Adrenal gland (tissue), 12 donors: ENCODE measurements around the gene VWA8. TPM values are rescaled to one million over a fixed set of nuclear protein-coding genes. Genes with fewer than 3 reads are reported as not detected.
"Not testable (repeated sequence)": the region's sequence is repeated elsewhere in the genome, so short reads cannot be mapped to it uniquely, and the experiment has no call there.

ENCODE experiments used
- DNase-seq, 7 donors: peaks; one replicate each; pipeline ENCODE4 v3.0.0-alpha.2; 2019 to 2020
- H3K27ac ChIP-seq, 5 donors: fragments of 200-600 bp; sonication (generic) in 4 of 5; 1 replicate in 3 of 5; 2 replicates in 2 of 5; pipeline versions ENCODE4 v1.5.1 to v1.8.0; 2016 to 2020; ENCODE audit warnings: mild to moderate bottlenecking in 1 of 5
- H3K27me3 ChIP-seq: fragments of 200-600 bp; 2 replicates; pipeline ENCODE4 v1.8.0; 2021
- H3K36me3 ChIP-seq, 2 donors: fragments of 200-600 bp; replicated peaks in 1 of 2; 1 replicate in 1 of 2; 2 replicates in 1 of 2; pipeline versions ENCODE4 v1.5.1 to v1.8.0; 2018 to 2022
- H3K4me1 ChIP-seq, 2 donors: fragments of 200-600 bp; replicated peaks in 1 of 2; 1 replicate in 1 of 2; 2 replicates in 1 of 2; pipeline versions ENCODE4 v1.5.1 to v1.8.0; 2018 to 2021
- H3K4me3 ChIP-seq, 4 donors: fragments of 200-600 bp; sonication (generic) in 3 of 4; one replicate each; pipeline ENCODE4 v1.5.1; 2016 to 2018
- H3K9me3 ChIP-seq, 3 donors: fragments of 200-600 bp; sonication (generic) in 1 of 3; replicated peaks in 1 of 3; 1 replicate in 2 of 3; 2 replicates in 1 of 3; pipeline versions ENCODE4 v1.5.1 to v1.8.0; 2016 to 2021
- POLR2A ChIP-seq, 2 donors: fragments of 450-650 bp; IDR thresholded peaks; one replicate each; pipeline ENCODE4 v1.6.1; 2017; ENCODE audit warnings: antibody characterized with exemption in 2 of 2, mild to moderate bottlenecking in 2 of 2, moderate library complexity in 1 of 2
- WGBS, 4 donors: extraction: QIAGEN DNeasy Blood & Tissue Kit in 2 of 4; methylation state at CpG; one replicate each; pipeline versions ENCODE4 v1.1.5 to v1.1.7; 2013 to 2017; 5-methylcytosine and 5-hydroxymethylcytosine counted together
- intact Hi-C, 2 donors: fragments of 100-400 bp; cut with DNase I; formaldehyde crosslinking; loops; one replicate each; pipeline versions ENCODE4 v1.14.1 to v1.15.0; 2022 to 2023
- polyA plus RNA-seq, 3 donors: library from polyadenylated mRNA; stranded (reverse); fragments of 200-250 nt in 2 of 3; fragments of 350-450 nt in 1 of 3; fragmentation: Illumina TruSeq in 1 of 3; extraction: RNeasy Lipid Tissue Mini Kit (QIAGEN cat#74804) in 1 of 3; gene quantifications; one replicate each; pipeline ENCODE4 v1.2.3, GENCODE V29; 2013 to 2014
- total RNA-seq, 9 donors: library from RNA; depleted of rRNA in 4 of 9; stranded (reverse); fragments of >200 nt in 4 of 9; fragments of 120-200 nt in 1 of 9; fragmentation: NEBNext Ultra II Directional in 1 of 9; extraction: Animal tissue kit (Norgen Biotek cat#: 25700) in 1 of 9; gene quantifications; one replicate each; pipeline versions ENCODE4 v1.1.0 to v1.2.4, GENCODE V29; 2013 to 2023
- TF ChIP-seq, protein P1 (sequence below), 6 experiments: fragments of 450-650 bp in 4 of 6; fragments of 200-600 bp in 2 of 6; sonication (generic) in 1 of 6; IDR thresholded peaks; 1 replicate in 5 of 6; 2 replicates in 1 of 6; pipeline versions ENCODE4 v1.5.1 to v1.8.0; 2016 to 2021; ENCODE audit warnings: antibody characterized with exemption in 6 of 6, mild to moderate bottlenecking in 2 of 6, moderate library complexity in 1 of 6
- donor health status: healthy with polysubstance abuse.
- donor health status: Bipolar disorder and iron deficiency.
- donor health status: DM: yes; HTN: yes; CAD: no.
- donor health status: DM: no; HTN: no; CAD: no.
- donor health status: DM: no; HTN: no; CAD: no.
- donor health status: DM: yes; HTN: yes; CAD: no.

VWA8 gene
- total and polyA plus RNA-seq, 12 donors: 8.1 to 45.4 (median 31.4) TPM

DNA sequence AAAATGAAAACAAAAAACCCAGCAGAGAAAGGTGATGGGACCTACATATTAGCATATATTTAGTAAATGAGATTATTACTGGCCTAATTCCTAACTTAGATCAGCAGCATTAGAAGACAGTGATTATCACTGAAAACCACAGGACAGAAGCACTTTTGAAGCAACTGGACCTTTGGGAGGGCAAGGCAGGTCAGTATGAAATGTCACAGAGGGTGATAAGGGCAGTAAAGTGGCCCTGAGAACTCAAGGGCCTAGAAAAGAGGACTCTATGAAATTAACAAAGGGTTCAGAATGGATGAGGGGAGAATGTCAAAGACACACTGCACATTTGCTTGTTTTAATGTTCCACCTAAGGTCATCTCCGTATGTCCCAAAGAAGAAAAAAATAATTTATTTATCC lies 148.7 kb downstream of the VWA8 start:
- H3K4me3 ChIP-seq: no peak overlapping the region
- no peak for TF ChIP-seq POLR2A (IDR thresholded peaks at IDR 0.05)
- TF ChIP-seq, protein P1, sequence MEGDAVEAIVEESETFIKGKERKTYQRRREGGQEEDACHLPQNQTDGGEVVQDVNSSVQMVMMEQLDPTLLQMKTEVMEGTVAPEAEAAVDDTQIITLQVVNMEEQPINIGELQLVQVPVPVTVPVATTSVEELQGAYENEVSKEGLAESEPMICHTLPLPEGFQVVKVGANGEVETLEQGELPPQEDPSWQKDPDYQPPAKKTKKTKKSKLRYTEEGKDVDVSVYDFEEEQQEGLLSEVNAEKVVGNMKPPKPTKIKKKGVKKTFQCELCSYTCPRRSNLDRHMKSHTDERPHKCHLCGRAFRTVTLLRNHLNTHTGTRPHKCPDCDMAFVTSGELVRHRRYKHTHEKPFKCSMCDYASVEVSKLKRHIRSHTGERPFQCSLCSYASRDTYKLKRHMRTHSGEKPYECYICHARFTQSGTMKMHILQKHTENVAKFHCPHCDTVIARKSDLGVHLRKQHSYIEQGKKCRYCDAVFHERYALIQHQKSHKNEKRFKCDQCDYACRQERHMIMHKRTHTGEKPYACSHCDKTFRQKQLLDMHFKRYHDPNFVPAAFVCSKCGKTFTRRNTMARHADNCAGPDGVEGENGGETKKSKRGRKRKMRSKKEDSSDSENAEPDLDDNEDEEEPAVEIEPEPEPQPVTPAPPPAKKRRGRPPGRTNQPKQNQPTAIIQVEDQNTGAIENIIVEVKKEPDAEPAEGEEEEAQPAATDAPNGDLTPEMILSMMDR (IDR thresholded peaks at IDR 0.05): no peak
- H3K36me3 ChIP-seq: no peaks in the 10 kb centered on the region
- H3K4me1 ChIP-seq: peaks cover 11 to 19% of the 10 kb centered on the region in 2 donors
- intact Hi-C loops: no loop called here
- no peak for DNase-seq
- H3K9me3 ChIP-seq: no peaks in the 10 kb centered on the region
- no peaks in the 10 kb centered on the region for H3K27me3 ChIP-seq
- WGBS, 4 donors: 61 to 87% (median 76%) methylated on average over 1 of the region's 1 CpG
- H3K27ac ChIP-seq: peak overlapping the region in 3 of 5 donors; percentile 14 to 53 (median 28)

DNA sequence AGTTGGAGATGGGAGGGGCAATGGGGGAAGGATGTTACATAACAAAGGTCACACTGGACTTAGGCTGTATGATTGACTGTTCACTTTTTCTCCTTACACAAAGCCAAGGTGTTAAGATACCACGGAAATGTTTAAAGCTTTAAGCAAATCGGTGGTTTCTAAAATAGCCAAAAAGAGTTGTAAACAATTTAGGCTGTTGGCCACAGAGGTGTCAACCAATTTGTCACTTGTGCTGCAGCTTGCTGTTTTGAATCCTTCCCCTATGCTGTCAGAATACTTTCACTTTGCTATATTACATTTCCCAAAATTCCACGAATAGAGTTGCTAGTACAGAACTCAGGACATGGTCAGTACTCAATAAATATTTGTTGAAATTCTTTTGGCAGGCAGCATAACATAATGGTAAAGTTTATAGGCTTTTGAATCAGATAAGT lies 149.3 kb downstream of the VWA8 start:
- Histone ChIP-seq H3K36me3 (no peaks in the 10 kb centered on the region), H3K4me1 (peaks cover 11 to 19% of the 10 kb centered on the region in 2 donors), H3K27me3 (no peaks in the 10 kb centered on the region), H3K27ac (peak overlapping the region in 3 of 5 donors; percentile 28 to 53 (median 45)), H3K4me3 (peak overlapping the region in 1 of 4 donors; percentile 19), H3K9me3 (no peaks in the 10 kb centered on the region)
- no peak for DNase-seq
- intact Hi-C loops: no loop called here
- WGBS, 4 donors: 9 to 15% (median 11%) methylated on average over 3 of the region's 3 CpGs
- TF ChIP-seq POLR2A (IDR thresholded peaks at IDR 0.05): no peak

DNA sequence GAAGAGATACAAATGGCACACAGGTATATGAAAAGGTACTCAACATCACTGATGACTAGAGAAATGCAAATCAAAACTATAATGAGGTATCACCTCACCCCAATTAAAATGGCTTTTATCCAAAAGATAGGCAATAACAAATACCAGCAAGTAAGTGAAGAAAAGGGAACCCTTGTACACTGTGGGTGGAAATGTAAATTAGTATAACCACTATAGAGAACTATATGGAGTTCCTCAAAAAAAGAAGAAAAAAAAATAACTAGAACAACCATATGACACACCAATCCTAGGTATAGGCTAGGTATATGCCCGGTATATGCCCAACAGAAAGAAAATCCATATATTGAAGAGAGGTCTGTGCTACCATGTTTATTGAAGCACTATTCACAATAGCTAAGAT lies 150.9 kb downstream of the VWA8 start:
- no peak for DNase-seq
- H3K4me3 ChIP-seq: no peak overlapping the region
- peaks cover 11 to 19% of the 10 kb centered on the region in 2 donors for H3K4me1 ChIP-seq
- TF ChIP-seq, protein P1 (IDR thresholded peaks at IDR 0.05): no peak
- no peak for TF ChIP-seq POLR2A (IDR thresholded peaks at IDR 0.05)
- 87 to 94% (median 93%) methylated on average over 1 of the region's 1 CpG for WGBS, 4 donors
- no peaks in the 10 kb centered on the region for H3K27me3 ChIP-seq
- intact Hi-C loops: no loop called here
- H3K27ac ChIP-seq: no peak overlapping the region
- H3K9me3 ChIP-seq: no peaks in the 10 kb centered on the region
- H3K36me3 ChIP-seq: no peaks in the 10 kb centered on the region

DNA sequence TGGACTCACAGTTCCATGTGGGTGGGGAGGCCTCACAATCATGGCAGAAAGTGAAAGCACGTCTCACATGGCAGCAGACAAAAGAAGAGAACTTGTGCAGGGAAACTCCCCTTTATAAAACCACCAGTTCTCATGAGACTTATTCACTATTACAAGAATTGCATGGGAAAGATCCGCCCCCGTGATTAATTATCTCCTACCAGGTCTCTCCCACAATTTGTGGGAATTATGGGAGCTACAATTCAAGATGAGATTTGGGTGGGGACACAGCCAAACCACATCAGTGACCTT lies 157.5 kb downstream of the VWA8 start:
- H3K36me3 ChIP-seq, DNase-seq, intact Hi-C loops: not testable (repeated sequence)

DNA sequence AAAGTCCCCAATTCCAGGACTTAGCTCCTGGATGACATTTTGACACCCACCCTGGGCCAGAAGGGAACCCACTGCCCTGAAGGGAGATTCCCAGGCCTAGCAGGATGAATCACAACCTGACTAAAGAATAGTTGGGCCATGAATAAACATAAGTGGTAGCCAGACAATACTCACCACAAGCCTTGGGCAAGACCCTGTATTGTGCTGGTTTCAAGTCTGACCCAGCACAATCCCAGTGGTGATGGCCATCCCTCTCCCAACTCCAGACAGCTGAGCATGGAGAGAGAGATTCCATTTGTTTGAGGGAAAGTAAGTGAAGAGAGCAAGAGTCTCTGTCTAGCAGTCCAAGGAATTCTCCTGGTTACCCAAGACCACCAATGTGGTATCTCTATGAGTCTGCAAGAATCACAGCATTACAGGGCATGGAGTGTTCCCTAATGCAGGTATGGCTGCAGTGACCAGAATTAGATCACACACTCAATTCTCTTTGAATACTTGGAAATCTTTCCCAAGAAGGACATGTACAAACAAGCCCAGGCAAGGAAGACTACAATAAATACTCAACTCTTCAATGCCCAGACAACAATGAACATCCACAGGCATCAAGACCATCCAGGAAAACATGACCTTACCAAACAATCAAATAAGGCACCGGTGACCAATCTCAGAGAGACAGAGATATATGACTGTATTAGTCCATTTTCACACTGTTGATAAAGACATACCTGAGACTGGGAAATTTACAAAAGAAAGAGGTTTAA lies 158.0 kb downstream of the VWA8 start:
- H3K4me1 ChIP-seq: no peaks in the 10 kb centered on the region
- 91 to 100% (median 97%) methylated on average over 1 of the region's 1 CpG for WGBS, 4 donors
- intact Hi-C loops: no loop called here
- no peak for TF ChIP-seq POLR2A (IDR thresholded peaks at IDR 0.05)
- TF ChIP-seq, protein P1 (IDR thresholded peaks at IDR 0.05): no peak
- no peaks in the 10 kb centered on the region for H3K36me3 ChIP-seq
- no peak for DNase-seq
- no peak overlapping the region for H3K27ac ChIP-seq
- H3K4me3 ChIP-seq: no peak overlapping the region
- peaks cover 0 to under 1% (median 0%) of the 10 kb centered on the region in 3 donors for H3K9me3 ChIP-seq
- no peaks in the 10 kb centered on the region for H3K27me3 ChIP-seq

More for the DNA sequence above, 157.5 kb downstream of the VWA8 start:
- not testable (repeated sequence) for H3K9me3 ChIP-seq, H3K4me3 ChIP-seq, H3K4me1 ChIP-seq, H3K27ac ChIP-seq, H3K27me3 ChIP-seq
- 95 to 97% (median 96%) methylated on average over 3 of the region's 3 CpGs for WGBS, 4 donors
